Keratinocyte (primary cell): ENCODE measurements around the gene SLC25A12. TPM values are rescaled to one million over a fixed set of nuclear protein-coding genes. Genes with fewer than 3 reads are reported as not detected.

ENCODE experiments used
- DNase-seq: peaks from one replicate; pipeline ENCODE4 v3.0.0-alpha.2; 2011; ENCODE audit warnings: low read depth, missing footprints, low spot score
- FAIRE-seq: peaks from 2 replicates; lab custom pipeline; 2011; peaks lifted over from hg19 to GRCh38; lab: Jason Lieb, UNC
- H2AFZ ChIP-seq: 2 replicates; pipeline ENCODE4 v1.6.0; 2012; ENCODE audit warnings: low read length, control low read depth, inconsistent platforms; ENCODE audit not compliant: control insufficient read depth
- H3K27ac ChIP-seq: 2 replicates; pipeline ENCODE4 v1.5.1; 2011; ENCODE audit warnings: low read length; ENCODE audit not compliant: control insufficient read depth, insufficient read depth
- H3K27me3 ChIP-seq: 3 replicates; pipeline ENCODE4 v1.6.0; 2011; ENCODE audit warnings: low read length; ENCODE audit not compliant: control insufficient read depth, insufficient read depth; ENCODE audit errors: extremely low read depth
- H3K36me3 ChIP-seq, 2 experiments: 2 replicates in 1 of 2; 3 replicates in 1 of 2; pipeline ENCODE4 v1.5.1; 2011; ENCODE audit warnings: low read length in 2 of 2, mild to moderate bottlenecking in 1 of 2; ENCODE audit not compliant: control insufficient read depth in 2 of 2, insufficient read depth in 2 of 2; ENCODE audit errors: extremely low read depth in 1 of 2
- H3K4me1 ChIP-seq: 3 replicates; pipeline ENCODE4 v1.5.1; 2011; ENCODE audit warnings: low read length; ENCODE audit not compliant: control insufficient read depth, insufficient read depth; ENCODE audit errors: extremely low read depth
- H3K4me2 ChIP-seq: 3 replicates; pipeline ENCODE4 v1.6.0; 2011; ENCODE audit warnings: low read depth, low read length; ENCODE audit not compliant: control insufficient read depth, insufficient read depth; ENCODE audit errors: extremely low read depth
- H3K4me3 ChIP-seq, 3 experiments: fragments of 200-600 bp in 1 of 3; sonication (generic) in 1 of 3; 2 replicates in 2 of 3; 3 replicates in 1 of 3; pipeline ENCODE4 v1.5.1; 2011 to 2016; ENCODE audit warnings: low read length in 3 of 3, mild to moderate bottlenecking in 3 of 3, control low read depth in 2 of 3, inconsistent platforms in 1 of 3, low read depth in 1 of 3, mixed read lengths in 1 of 3, mixed run types in 1 of 3, moderate library complexity in 1 of 3; ENCODE audit not compliant: control insufficient read depth in 2 of 3, insufficient read depth in 2 of 3; ENCODE audit errors: extremely low read depth in 1 of 3
- H3K79me2 ChIP-seq: 2 replicates; pipeline ENCODE4 v1.6.0; 2012; ENCODE audit warnings: low read length; ENCODE audit not compliant: control insufficient read depth, insufficient read depth
- H3K9ac ChIP-seq: 3 replicates; pipeline ENCODE4 v1.6.0; 2011; ENCODE audit warnings: low read length; ENCODE audit not compliant: control insufficient read depth, insufficient read depth; ENCODE audit errors: extremely low read depth
- H3K9me1 ChIP-seq: 3 replicates; pipeline ENCODE4 v1.6.0; 2011; ENCODE audit warnings: low read length; ENCODE audit not compliant: control insufficient read depth, insufficient read depth; ENCODE audit errors: extremely low read depth
- H3K9me3 ChIP-seq: 2 replicates; pipeline ENCODE4 v1.5.1; 2012; ENCODE audit warnings: low read depth, low read length; ENCODE audit not compliant: control insufficient read depth
- H4K20me1 ChIP-seq: 3 replicates; pipeline ENCODE4 v1.6.0; 2011; ENCODE audit warnings: low read length; ENCODE audit not compliant: control insufficient read depth, insufficient read depth; ENCODE audit errors: extremely low read depth
- EZH2 ChIP-seq: IDR thresholded peaks from one replicate; pipeline ENCODE4 v1.6.1; 2012; ENCODE audit warnings: inconsistent platforms, mild to moderate bottlenecking, low read length, moderate library complexity
- dilution Hi-C: fragments of 300-500 bp; cut with MboI; formaldehyde crosslinking; loops from one replicate; pipeline ENCODE4 v1.7.0; 2020; ENCODE audit warnings: low sequenced_read_pairs; ENCODE audit not compliant: extremely low pct_ligation_motif_present
- polyA plus RNA-seq, 5 experiments: library from polyadenylated mRNA; depleted of rRNA in 3 of 5; stranded (reverse) in 3 of 5; stranded (forward) in 1 of 5; unstranded in 1 of 5; fragments of >200 nt; gene quantifications; 1 replicate in 1 of 5; 2 replicates in 3 of 5; 3 replicates in 1 of 5; pipeline versions ENCODE4 v1.2.1 to v1.2.3, GENCODE V29; 2011 to 2012; ENCODE audit warnings: missing spikeins in 2 of 5, low read depth in 1 of 5, low replicate concordance in 1 of 5
- TF ChIP-seq, protein P1 (sequence below), 3 experiments: IDR thresholded peaks in 1 of 3; conservative IDR thresholded peaks in 1 of 3; optimal IDR thresholded peaks in 1 of 3; 2 replicates in 2 of 3; 3 replicates in 1 of 3; pipeline versions ENCODE3 to v1.5.1; 2011; ENCODE audit warnings: low read length in 3 of 3, mild to moderate bottlenecking in 3 of 3, moderate library complexity in 2 of 3, control low read depth in 1 of 3, inconsistent platforms in 1 of 3; ENCODE audit not compliant: insufficient read depth in 2 of 3; ENCODE audit errors: extremely low read depth in 1 of 3

Gene SLC25A12
- polyA plus RNA-seq, 1 donor (not counting 4 experiments of a cell fraction or from before 2014, with no cell fraction given) = 27.7 TPM

- no peak for DNase-seq
Observed at GRCh38 chr2:171858397-171858958, 35.6 kb downstream of the SLC25A12 start.

GRCh38 chr2:171855401-171855800, 38.6 kb downstream of the SLC25A12 start:
- Histone ChIP-seq H3K27me3 (no peaks in the 10 kb centered on the region), H3K4me2 (no peak overlapping the region), H3K4me3 (no peak overlapping the region), H2AFZ (no peak overlapping the region), H3K9me1 (no peaks in the 10 kb centered on the region), H3K79me2 (no peaks in the 10 kb centered on the region), H3K9me3 (no peaks in the 10 kb centered on the region), H3K36me3 (peaks cover 2 to 4% of the 10 kb centered on the region in 2 experiments), H3K9ac (no peak overlapping the region), H3K4me1 (peaks cover 4% of the 10 kb centered on the region), H4K20me1 (no peaks in the 10 kb centered on the region), H3K27ac (no peak overlapping the region)
- FAIRE-seq (no peak), DNase-seq (no peak)
- TF ChIP-seq, protein P1, sequence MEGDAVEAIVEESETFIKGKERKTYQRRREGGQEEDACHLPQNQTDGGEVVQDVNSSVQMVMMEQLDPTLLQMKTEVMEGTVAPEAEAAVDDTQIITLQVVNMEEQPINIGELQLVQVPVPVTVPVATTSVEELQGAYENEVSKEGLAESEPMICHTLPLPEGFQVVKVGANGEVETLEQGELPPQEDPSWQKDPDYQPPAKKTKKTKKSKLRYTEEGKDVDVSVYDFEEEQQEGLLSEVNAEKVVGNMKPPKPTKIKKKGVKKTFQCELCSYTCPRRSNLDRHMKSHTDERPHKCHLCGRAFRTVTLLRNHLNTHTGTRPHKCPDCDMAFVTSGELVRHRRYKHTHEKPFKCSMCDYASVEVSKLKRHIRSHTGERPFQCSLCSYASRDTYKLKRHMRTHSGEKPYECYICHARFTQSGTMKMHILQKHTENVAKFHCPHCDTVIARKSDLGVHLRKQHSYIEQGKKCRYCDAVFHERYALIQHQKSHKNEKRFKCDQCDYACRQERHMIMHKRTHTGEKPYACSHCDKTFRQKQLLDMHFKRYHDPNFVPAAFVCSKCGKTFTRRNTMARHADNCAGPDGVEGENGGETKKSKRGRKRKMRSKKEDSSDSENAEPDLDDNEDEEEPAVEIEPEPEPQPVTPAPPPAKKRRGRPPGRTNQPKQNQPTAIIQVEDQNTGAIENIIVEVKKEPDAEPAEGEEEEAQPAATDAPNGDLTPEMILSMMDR (optimal IDR thresholded peaks at IDR 0.05 in 1 of 3, IDR thresholded peaks at IDR 0.05 in 1 of 3, conservative IDR thresholded peaks at IDR 0.05 in 1 of 3; ENCODE audit: extremely low read depth in 1 of 3, insufficient read depth in 2 of 3, low read length in 3 of 3) = no peak
- TF ChIP-seq EZH2 = no peak
- dilution Hi-C loops = no loop called here

More at GRCh38 chr2:171858397-171858958, 35.6 kb downstream of the SLC25A12 start:
- no peaks in the 10 kb centered on the region for H3K9me3 ChIP-seq
- H3K36me3 ChIP-seq = peaks cover 2 to 4% of the 10 kb centered on the region in 2 experiments
- no peaks in the 10 kb centered on the region for H3K79me2 ChIP-seq
- H3K27ac ChIP-seq = no peak overlapping the region
- peaks cover 9% of the 10 kb centered on the region for H3K4me1 ChIP-seq
- dilution Hi-C loops = no loop called here
- no peak overlapping the region for H3K4me3 ChIP-seq
- H3K4me2 ChIP-seq = no peak overlapping the region
- H3K27me3 ChIP-seq = no peaks in the 10 kb centered on the region
- H3K9ac ChIP-seq = no peak overlapping the region
- TF ChIP-seq EZH2 = no peak
- TF ChIP-seq, protein P1 (optimal IDR thresholded peaks at IDR 0.05 in 1 of 3, IDR thresholded peaks at IDR 0.05 in 1 of 3, conservative IDR thresholded peaks at IDR 0.05 in 1 of 3; ENCODE audit: extremely low read depth in 1 of 3, insufficient read depth in 2 of 3, low read length in 3 of 3) = no peak
- no peak overlapping the region for H2AFZ ChIP-seq
- FAIRE-seq = no peak
- H3K9me1 ChIP-seq = no peaks in the 10 kb centered on the region
- peaks cover 2% of the 10 kb centered on the region for H4K20me1 ChIP-seq
